Right renal pelvis (tissue), 4 donors: ENCODE data around the gene LRRC45. TPM values are rescaled to one million over a fixed set of nuclear protein-coding genes. Genes with fewer than 3 reads are reported as not detected.

Experiments
- DNase-seq, 4 donors: peaks; one replicate each; pipeline ENCODE4 v3.0.0-alpha.2; 2013; ENCODE audit warnings: low read depth in 4 of 4, low spot score in 3 of 4, missing footprints in 1 of 4
- polyA plus RNA-seq, 4 donors: library from polyadenylated mRNA; unstranded; fragments of 120-200 nt; gene quantifications; one replicate each; pipeline ENCODE4 v1.2.1, GENCODE V29; 2013; ENCODE audit not compliant: insufficient read length in 4 of 4

LRRC45 gene
- polyA plus RNA-seq, 4 donors = 10.8 to 16.4 (median 11.9) TPM

- no peak for DNase-seq
Observed at GRCh38 chr17:82049106-82049505, 26.0 kb downstream of the LRRC45 start.

GRCh38 chr17:82049521-82049971, 26.4 kb downstream of the LRRC45 start:
- DNase-seq = no peak

GRCh38 chr17:82050152-82050760, 27.2 kb downstream of the LRRC45 start:
- DNase-seq = no peak

GRCh38 chr17:82050761-82051641, 27.9 kb downstream of the LRRC45 start:
- no peak for DNase-seq

- DNase-seq = peak in 1 of 4 donors; percentile 36
Observed at GRCh38 chr17:82051776-82052637, 28.9 kb downstream of the LRRC45 start, which contains the start of the genes GPS1 and RFNG. Gene GPS1 (plus strand): TSS chr17:82051898. CDS start chr17:82051932, 34 bp downstream. Gene RFNG (minus strand): TSS chr17:82051811. CDS start chr17:82051766, 45 bp downstream.

- DNase-seq = no peak
Observed at GRCh38 chr17:82052638-82053059, 29.5 kb downstream of the LRRC45 start.

GRCh38 chr17:82053130-82053529, 30.0 kb downstream of the LRRC45 start:
- DNase-seq = no peak

DNA sequence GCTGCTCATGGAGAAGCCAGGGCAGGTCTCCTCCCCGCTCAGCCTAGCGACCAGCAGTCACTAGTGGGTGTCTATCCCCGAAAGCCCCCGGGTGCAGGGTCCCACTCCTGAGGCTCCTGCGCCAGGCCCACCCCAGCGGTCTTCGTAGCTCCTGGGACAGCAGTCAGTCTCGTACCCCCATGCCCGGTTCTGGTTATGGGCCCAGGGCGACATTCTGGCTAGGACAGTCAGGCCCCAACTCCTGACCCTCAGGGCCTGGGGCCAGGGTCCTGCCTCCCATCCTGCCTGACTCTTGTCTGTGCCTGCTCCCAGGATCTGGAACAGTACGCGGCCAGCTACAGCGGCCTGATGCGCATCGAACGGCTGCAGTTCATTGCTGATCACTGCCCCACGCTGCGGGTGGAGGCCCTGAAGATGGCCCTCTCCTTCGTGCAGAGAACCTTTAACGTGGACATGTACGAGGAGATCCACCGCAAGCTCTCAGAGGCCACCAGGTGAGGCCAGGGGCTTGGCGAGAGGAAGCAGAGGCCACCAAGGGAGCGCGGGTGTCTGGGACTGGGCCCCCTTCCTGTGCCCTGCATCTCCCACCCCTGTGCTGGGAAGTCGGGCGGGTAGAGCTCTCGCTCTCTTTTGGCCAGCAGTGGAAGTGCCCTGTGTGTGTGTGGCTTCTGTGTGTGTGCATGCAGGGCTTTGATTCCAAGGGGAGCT, 30.6 kb downstream of the LRRC45 start:
- DNase-seq = no peak

DNA sequence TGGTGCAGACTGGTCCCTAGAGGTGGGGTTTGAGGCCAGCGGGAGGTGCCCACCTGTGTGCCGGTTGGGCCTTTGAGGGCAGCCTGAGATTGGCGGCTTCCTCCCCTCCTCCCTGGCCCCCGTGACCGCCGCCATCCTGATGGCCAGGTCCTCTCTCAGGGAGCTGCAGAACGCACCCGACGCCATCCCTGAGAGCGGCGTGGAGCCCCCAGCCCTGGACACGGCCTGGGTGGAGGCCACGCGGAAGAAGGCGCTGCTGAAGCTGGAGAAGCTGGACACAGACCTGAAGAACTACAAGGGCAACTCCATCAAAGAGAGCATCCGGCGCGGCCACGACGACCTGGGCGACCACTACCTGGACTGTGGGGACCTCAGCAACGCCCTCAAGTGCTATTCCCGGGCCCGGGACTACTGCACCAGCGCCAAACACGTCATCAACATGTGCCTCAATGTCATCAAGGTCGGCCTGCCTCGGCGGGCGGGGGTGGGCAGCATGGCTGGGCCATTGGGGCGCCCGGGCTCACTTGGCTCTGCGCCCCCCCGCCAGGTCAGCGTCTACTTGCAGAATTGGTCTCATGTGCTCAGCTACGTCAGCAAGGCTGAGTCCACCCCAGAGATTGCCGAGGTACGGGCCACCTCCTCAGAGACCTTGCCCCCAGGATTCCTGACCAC, 31.4 kb downstream of the LRRC45 start:
- DNase-seq = no peak

DNA sequence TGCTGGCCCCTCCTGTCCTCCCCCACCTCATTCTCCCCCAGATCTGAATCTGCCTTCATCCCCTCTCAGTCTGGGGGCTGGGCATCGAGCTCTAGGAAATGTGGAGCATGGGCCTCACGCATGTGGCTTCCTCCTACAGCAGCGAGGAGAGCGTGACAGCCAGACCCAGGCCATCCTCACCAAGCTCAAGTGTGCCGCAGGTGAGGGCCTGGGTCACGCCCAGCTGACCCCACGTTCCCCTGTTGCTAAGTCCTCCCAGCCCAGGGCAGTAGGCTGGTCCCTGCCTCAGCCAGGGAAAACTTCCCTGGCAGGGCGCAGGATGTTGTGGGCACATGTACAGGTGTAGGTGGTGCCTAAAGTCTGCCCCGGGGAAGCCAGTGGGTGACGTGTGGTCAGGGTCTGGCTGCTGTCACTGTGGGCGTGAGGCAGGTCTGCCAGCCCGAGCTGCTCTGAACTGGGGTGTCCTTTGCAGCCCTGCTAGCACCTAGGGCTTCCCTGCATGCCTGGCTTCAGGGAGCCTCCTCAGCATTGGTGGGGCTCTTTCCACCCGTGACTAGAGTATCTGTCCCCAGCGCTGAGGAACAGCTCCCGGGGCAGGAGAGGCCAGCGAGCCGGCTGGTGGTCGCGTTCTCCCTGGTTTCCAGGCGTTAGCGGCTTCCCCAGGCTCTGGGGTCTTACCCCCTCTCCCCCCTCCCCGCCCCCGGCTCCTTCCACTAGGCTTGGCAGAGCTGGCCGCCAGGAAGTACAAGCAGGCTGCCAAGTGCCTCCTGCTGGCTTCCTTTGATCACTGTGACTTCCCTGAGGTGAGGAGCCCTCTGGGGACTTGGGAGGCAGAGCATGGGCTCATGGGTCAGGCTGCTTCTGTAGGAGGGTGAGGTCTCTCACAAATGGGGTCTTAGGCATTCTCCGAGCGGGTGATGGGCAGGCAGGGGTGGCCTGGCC, 32.2 kb downstream of the LRRC45 start:
- no peak for DNase-seq

- DNase-seq = no peak
Observed at GRCh38 chr17:82055965-82056728, 33.0 kb downstream of the LRRC45 start.

DNA sequence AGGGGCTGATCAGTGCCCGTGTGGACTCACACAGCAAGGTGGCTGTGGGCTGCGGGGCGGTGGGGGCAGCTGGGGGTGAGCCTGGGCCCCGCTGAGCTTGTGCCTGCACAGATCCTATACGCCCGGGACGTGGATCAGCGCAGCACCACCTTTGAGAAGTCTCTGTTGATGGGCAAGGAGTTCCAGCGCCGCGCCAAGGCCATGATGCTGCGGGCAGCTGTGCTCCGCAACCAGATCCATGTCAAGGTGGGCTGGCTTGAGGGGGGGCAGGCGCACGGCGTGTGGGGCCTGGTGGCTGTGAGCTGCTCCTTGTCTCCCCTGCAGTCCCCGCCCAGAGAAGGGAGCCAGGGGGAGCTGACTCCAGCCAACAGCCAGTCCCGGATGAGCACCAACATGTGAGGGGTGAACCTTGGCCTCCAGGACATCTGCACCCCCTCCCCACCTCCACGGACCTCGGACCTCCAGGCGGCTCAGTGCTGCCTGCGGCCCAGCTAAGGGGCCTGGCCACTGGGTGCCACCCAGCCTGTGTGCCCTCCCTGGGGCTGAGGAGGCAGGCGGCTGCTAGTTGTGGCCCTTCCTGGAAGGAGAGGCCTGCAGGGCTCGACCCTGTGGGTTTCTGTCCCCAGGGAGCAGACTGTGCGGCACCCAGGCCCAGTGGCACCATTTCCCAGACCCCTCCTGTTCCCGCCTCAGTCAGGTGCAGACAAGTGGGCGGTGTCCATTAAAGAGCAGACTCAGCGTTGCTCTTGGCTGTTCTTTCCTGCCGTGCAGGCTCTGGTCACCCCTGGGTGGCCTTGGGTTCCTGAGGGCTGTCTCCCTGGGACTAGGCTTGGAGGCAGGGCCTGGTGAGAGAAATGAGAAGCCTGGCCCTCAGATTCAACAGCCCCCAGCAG, 33.9 kb downstream of the LRRC45 start:
- no peak for DNase-seq

GRCh38 chr17:82058230-82058854, 35.2 kb downstream of the LRRC45 start:
- no peak for DNase-seq

DNA sequence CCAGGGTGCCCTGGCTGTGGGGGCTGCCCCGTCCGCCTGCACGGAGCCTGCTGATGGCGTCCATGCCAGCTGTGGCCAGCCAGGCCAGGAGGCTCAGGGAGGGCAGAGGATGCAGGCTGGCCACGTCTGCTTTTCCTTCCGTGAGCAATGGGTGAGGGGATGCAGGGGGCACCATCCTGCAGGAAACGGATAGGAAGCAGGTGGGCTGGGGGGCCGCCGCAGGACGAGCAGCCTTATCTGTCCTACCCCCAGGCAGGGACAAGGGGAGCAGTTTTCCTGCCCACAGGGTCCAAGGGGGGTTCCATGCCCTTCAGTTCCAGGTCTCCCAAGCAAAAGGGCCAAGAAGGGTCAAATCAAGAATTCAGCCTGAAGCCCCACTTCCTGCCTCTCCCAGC, 35.7 kb downstream of the LRRC45 start:
- DNase-seq = no peak

- DNase-seq = no peak
Observed at GRCh38 chr17:82059272-82060000, 36.3 kb downstream of the LRRC45 start.

- no peak for DNase-seq
Observed at GRCh38 chr17:82060001-82060380, 36.9 kb downstream of the LRRC45 start.
